ENCODE measurements around the gene PPM1A. TPM values are rescaled to one million over a fixed set of nuclear protein-coding genes. Genes with fewer than 3 reads are reported as not detected.

The PPM1A gene
- polyA plus RNA-seq, 3 donors: 18.4 to 34.1 (median 21.5) TPM

GRCh38 chr14:60227291-60227690 lies 21.7 kb upstream of the PPM1A start:
- H3K27me3 Mint-ChIP-seq (ENCODE audit: low read depth in 3 of 3): peaks cover 0 to under 1% (median 0%) of the 10 kb centered on the region in 3 donors

GRCh38 chr14:60229614-60230013 lies 19.4 kb upstream of the PPM1A start:
- H3K9ac ChIP-seq (ENCODE audit: insufficient read depth, low read length, poor library complexity, severe bottlenecking): no peak overlapping the region
- Mint-ChIP-seq H3K9me3 (peaks cover 10 to 19% (median 13%) of the 10 kb centered on the region in 7 donors), H3K27me3 (ENCODE audit: low read depth in 3 of 3) (peaks cover 0 to 2% (median 0%) of the 10 kb centered on the region in 3 donors), H3K27ac (no peak overlapping the region), H3K4me1 (peaks cover 14% of the 10 kb centered on the region), H3K4me3 (no peak overlapping the region), H3K36me3 (no peaks in the 10 kb centered on the region)
- H2AFZ ChIP-seq (ENCODE audit: insufficient read depth, low read depth, low read length, poor library complexity, severe bottlenecking): no peak overlapping the region
- intact Hi-C loops (cut with micrococcal nuclease): no loop called here
- no peaks in the 10 kb centered on the region for H3K79me2 ChIP-seq (ENCODE audit: insufficient read depth, low read length)
- H3K4me1 ChIP-seq (ENCODE audit: control insufficient read depth in 1 of 2, insufficient read depth in 2 of 2, low read length in 2 of 2): peaks cover 9 to 14% of the 10 kb centered on the region in 2 donors
- peaks cover 2 to 7% of the 10 kb centered on the region in 2 donors for H3K9me3 ChIP-seq (replicated peaks in 1 of 2; ENCODE audit: control insufficient read depth in 1 of 2, insufficient read depth in 1 of 2, low read length in 2 of 2)
- H3K36me3 ChIP-seq (replicated peaks in 1 of 2; ENCODE audit: control insufficient read depth in 1 of 2, insufficient read depth in 2 of 2, low read length in 2 of 2): no peaks in the 10 kb centered on the region
- H3K4me3 ChIP-seq (replicated peaks in 1 of 3; ENCODE audit: low read depth in 2 of 3, low read length in 3 of 3): no peak overlapping the region
- TF ChIP-seq CTCF (IDR thresholded peaks at IDR 0.05): no peak
- H3K27ac ChIP-seq (ENCODE audit: low read depth in 1 of 2, low read length in 2 of 2): no peak overlapping the region
- H4K20me1 ChIP-seq (ENCODE audit: insufficient read depth, low read length): no peaks in the 10 kb centered on the region
- H3K4me2 ChIP-seq (replicated peaks; ENCODE audit: extremely low read depth, low read length, poor library complexity, severe bottlenecking): no peak overlapping the region
- DNase-seq: no peak
- H3K27me3 ChIP-seq (ENCODE audit: control insufficient read depth in 2 of 2, insufficient read depth in 2 of 2, low read length in 2 of 2): no peaks in the 10 kb centered on the region

More at GRCh38 chr14:60227291-60227690, 21.7 kb upstream of the PPM1A start:
- Histone ChIP-seq H3K79me2 (ENCODE audit: insufficient read depth, low read length) (no peaks in the 10 kb centered on the region), H3K9ac (ENCODE audit: insufficient read depth, low read length, poor library complexity, severe bottlenecking) (no peak overlapping the region), H3K27me3 (ENCODE audit: control insufficient read depth in 2 of 2, insufficient read depth in 2 of 2, low read length in 2 of 2) (no peaks in the 10 kb centered on the region), H4K20me1 (ENCODE audit: insufficient read depth, low read length) (no peaks in the 10 kb centered on the region), H2AFZ (ENCODE audit: insufficient read depth, low read depth, low read length, poor library complexity, severe bottlenecking) (no peak overlapping the region), H3K27ac (ENCODE audit: low read depth in 1 of 2, low read length in 2 of 2) (no peak overlapping the region), H3K4me3 (replicated peaks in 1 of 3; ENCODE audit: low read depth in 2 of 3, low read length in 3 of 3) (no peak overlapping the region), H3K4me2 (replicated peaks; ENCODE audit: extremely low read depth, low read length, poor library complexity, severe bottlenecking) (no peak overlapping the region), H3K36me3 (replicated peaks in 1 of 2; ENCODE audit: control insufficient read depth in 1 of 2, insufficient read depth in 2 of 2, low read length in 2 of 2) (no peaks in the 10 kb centered on the region), H3K9me3 (replicated peaks in 1 of 2; ENCODE audit: control insufficient read depth in 1 of 2, insufficient read depth in 1 of 2, low read length in 2 of 2) (peaks cover 0 to 4% of the 10 kb centered on the region in 2 donors), H3K4me1 (ENCODE audit: control insufficient read depth in 1 of 2, insufficient read depth in 2 of 2, low read length in 2 of 2) (peaks cover 9 to 14% of the 10 kb centered on the region in 2 donors)
- no peak for TF ChIP-seq CTCF (IDR thresholded peaks at IDR 0.05)
- intact Hi-C loops (cut with micrococcal nuclease): no loop called here
- WGBS (ENCODE audit: insufficient coverage): no CpG with 5 or more reads among the region's 1 CpG
- no peak overlapping the region for H3K27ac Mint-ChIP-seq
- no peak overlapping the region for H3K4me3 Mint-ChIP-seq
- no peaks in the 10 kb centered on the region for H3K36me3 Mint-ChIP-seq
- DNase-seq: no peak
- H3K4me1 Mint-ChIP-seq: peaks cover 14% of the 10 kb centered on the region
- H3K9me3 Mint-ChIP-seq: peaks cover 3 to 11% (median 5%) of the 10 kb centered on the region in 7 donors

Data from CD14-positive monocyte (primary cell).